NCI-H2107 (cell line): Measurements from ENCODE around the gene CCSER2.
"Not testable (repeated sequence)": the region's sequence is repeated elsewhere in the genome, so short reads cannot be mapped to it uniquely, and the experiment has no call there.

Experiments
- DNase-seq: peaks from one replicate; lab custom pipeline; 2025; lab: John Stamatoyannopoulos, UW

The CCSER2 gene

GRCh38 chr10:84311576-84311975 lies 16.8 kb upstream of the CCSER2 start:
- no peak for DNase-seq

GRCh38 chr10:84312816-84313215 lies 15.6 kb upstream of the CCSER2 start:
- no peak for DNase-seq

- no peak for DNase-seq
These were observed 14.1 kb upstream of the CCSER2 start for GRCh38 chr10:84314275-84314674.

- no peak for DNase-seq
These were observed 11.2 kb upstream of the CCSER2 start for GRCh38 chr10:84317174-84317573.

- no peak for DNase-seq
These were observed 6.5 kb upstream of the CCSER2 start for GRCh38 chr10:84321902-84322301.

- DNase-seq: not testable (repeated sequence)
These were observed 4.8 kb upstream of the CCSER2 start for GRCh38 chr10:84323566-84323965.

GRCh38 chr10:84326995-84327394 lies 1.4 kb upstream of the CCSER2 start:
- not testable (repeated sequence) for DNase-seq

- no peak for DNase-seq
These were observed 815 bp downstream of the CCSER2 start for GRCh38 chr10:84329196-84329611.

GRCh38 chr10:84329986-84330651 lies 1.7 kb downstream of the CCSER2 start:
- DNase-seq: no peak

GRCh38 chr10:84331091-84331490 lies 2.7 kb downstream of the CCSER2 start:
- DNase-seq: no peak

GRCh38 chr10:84333864-84334451 lies 5.6 kb downstream of the CCSER2 start:
- no peak for DNase-seq

- no peak for DNase-seq
These were observed 6.4 kb downstream of the CCSER2 start for GRCh38 chr10:84334811-84335210.

GRCh38 chr10:84335516-84335915 lies 7.1 kb downstream of the CCSER2 start:
- DNase-seq: no peak

- DNase-seq: no peak
These were observed 8.2 kb downstream of the CCSER2 start for GRCh38 chr10:84336406-84337090.

GRCh38 chr10:84337199-84337598 lies 8.8 kb downstream of the CCSER2 start:
- no peak for DNase-seq

- no peak for DNase-seq
These were observed 10.6 kb downstream of the CCSER2 start for GRCh38 chr10:84339025-84339424.

GRCh38 chr10:84340187-84340586 lies 11.8 kb downstream of the CCSER2 start:
- DNase-seq: no peak

- DNase-seq: no peak
These were observed 12.5 kb downstream of the CCSER2 start for GRCh38 chr10:84340632-84341537.

- DNase-seq: no peak
These were observed 13.1 kb downstream of the CCSER2 start for GRCh38 chr10:84341538-84341856.

GRCh38 chr10:84341983-84342382 lies 13.6 kb downstream of the CCSER2 start:
- DNase-seq: no peak

- DNase-seq: no peak
These were observed 14.2 kb downstream of the CCSER2 start for GRCh38 chr10:84342584-84342983.

- no peak for DNase-seq
These were observed 15.4 kb downstream of the CCSER2 start for GRCh38 chr10:84343831-84344230.
